Ammon's horn (tissue), 1 donor: ENCODE measurements around the gene CNDP1.
"Not testable (repeated sequence)": the region's sequence is repeated elsewhere in the genome, so short reads cannot be mapped to it uniquely, and the experiment has no call there.

Source experiments
- DNase-seq: peaks from one replicate; pipeline ENCODE4 v3.0.0-alpha.2; 2016; ENCODE audit warnings: low spot score

Gene CNDP1

DNA sequence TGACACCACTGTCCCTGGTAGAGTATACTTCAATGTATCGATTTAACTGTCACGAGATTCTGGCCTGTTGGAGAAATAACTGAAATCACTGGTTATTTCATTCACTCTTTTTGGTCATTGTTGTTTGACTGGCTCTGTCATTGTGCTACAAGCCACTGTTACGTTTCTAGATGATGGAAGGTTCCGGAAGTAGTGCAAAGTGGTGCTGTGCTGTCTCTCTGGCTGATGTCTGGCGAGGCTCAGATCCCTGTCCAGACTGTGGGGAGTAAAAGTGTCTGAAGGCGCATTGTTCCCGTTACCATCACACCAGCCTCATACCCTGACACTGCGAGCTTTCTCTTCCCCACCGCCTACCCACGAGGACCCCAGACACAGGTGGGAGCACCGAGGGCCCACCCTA is 11.7 kb downstream of the CNDP1 start:
- no peak for DNase-seq

DNA sequence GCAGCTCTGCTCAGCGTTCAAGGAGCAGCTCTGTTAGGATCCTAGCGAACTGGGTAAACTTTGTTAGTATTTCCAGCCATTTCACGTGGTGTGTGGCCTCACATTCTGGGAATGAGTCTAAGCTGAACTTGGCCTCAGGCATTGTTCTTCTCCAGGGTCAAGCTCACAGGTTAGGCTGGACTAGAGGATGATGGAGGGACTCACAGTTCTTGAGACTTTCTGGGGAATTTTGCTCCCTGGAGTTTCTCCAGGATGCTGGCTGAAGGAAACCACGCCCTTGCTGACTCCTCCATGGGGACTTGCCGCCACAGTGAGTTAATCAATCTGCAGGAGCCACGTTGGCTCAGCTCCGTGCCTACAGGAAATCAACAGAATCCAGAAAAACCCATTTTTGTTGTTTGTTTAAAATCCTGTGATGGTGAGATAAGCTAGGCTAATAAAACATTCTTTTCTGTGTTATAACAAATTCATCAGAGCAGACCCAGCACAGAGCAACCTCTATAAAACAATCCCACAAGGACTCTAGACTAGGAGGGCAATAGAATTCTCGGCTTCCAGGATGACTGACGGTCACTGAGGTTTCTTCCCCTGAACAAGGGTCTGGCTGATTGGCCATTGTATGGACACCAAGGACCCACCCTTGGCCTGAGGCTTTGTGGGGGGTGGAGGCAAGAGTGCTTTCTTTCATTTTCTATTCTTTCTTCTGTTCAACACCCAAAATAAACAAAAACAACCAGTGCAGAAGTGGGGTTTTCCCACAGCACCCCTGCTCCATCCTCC is 12.6 kb downstream of the CNDP1 start:
- no peak for DNase-seq

- DNase-seq, result no peak
These were observed 13.6 kb downstream of the CNDP1 start for GRCh38 chr18:74547860-74548259.

- DNase-seq, result no peak
These were observed 15.3 kb downstream of the CNDP1 start for GRCh38 chr18:74549591-74550104.

DNA sequence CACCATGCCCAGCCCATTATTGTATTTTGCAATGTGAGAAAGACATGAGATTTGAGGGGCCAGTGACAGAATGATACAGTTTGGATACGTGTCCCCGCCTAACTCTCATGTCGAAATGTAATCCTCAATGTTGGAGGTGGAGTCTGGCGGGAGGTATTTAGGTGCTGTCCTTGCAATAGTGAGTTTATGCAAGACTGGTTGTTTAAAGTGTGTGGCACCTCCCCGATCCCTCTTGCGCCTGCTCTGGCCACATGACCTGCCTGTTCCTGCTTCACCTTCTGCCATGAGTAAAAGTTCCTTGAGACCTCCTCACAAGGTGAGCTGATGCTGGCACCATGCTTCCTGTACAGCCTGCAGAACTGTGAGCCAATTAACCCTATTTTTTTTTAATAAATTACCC is 16.6 kb downstream of the CNDP1 start:
- no peak for DNase-seq

- no peak for DNase-seq
These were observed 17.2 kb downstream of the CNDP1 start for GRCh38 chr18:74551452-74551851.

DNA sequence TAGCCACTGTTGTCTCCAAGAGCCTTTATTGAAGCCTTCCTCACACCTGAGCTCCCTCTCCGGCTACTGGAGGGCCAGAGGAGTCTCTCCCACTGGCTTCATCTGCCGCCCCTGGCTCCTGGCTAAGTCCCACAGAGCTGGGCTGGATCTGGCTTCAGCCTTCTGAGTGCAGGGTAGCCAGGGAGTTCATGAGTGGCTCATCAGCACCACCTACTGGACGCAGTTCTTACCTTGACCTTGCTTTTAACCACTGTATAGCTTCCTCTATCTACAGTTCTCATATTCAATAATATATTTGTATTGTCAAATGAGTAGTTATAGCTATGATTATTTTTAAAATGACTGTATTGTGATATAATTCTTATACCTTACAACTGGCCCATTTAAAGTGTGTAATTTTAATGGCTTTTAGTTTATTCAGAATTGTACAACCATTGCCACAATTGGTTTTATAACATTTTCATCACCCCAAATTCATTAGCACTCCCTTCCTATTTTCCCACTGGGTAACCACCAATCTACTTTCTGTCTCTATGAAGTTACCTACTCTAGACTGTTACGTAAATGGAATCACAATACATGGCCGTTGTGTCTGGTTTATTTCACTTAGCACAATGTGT is 17.7 kb downstream of the CNDP1 start:
- DNase-seq, result peak; percentile 96

GRCh38 chr18:74556126-74556525 is 21.8 kb downstream of the CNDP1 start:
- no peak for DNase-seq

GRCh38 chr18:74558096-74558495 is 23.8 kb downstream of the CNDP1 start:
- DNase-seq, result no peak

DNA sequence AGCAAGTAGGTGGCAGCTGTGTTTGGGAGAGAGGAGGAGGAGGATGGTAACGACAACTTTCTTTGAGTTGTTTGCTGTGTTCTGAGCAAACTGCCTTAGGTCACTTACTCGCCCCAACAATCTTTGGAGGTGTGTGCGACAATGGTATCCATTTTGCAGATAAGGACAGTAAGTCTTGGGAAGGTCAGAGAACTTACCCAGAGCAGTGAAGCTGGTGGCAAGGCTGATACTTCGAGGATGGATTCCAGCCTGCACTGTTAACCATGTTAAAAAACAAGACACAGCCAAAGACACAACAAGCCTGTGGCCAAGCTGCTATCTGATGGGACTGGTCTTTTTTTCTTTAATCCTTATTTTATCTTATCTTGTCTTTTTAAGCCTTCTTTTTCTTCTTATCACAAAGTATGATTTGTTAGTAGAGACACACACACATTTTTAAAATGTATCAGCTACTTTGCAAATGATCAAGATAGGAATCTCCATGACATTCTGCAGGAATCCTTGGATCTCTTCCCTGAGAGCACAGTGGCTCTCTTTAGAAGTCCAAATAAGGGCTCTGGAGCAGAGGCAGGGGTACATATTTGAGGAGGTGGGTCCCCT is 27.9 kb downstream of the CNDP1 start:
- DNase-seq, result no peak

GRCh38 chr18:74562775-74563174 is 28.5 kb downstream of the CNDP1 start:
- no peak for DNase-seq

GRCh38 chr18:74563999-74564398 is 29.7 kb downstream of the CNDP1 start:
- DNase-seq, result no peak

GRCh38 chr18:74565164-74565563 is 30.9 kb downstream of the CNDP1 start:
- not testable (repeated sequence) for DNase-seq

GRCh38 chr18:74565993-74566392 is 31.7 kb downstream of the CNDP1 start:
- DNase-seq, result not testable (repeated sequence)

DNA sequence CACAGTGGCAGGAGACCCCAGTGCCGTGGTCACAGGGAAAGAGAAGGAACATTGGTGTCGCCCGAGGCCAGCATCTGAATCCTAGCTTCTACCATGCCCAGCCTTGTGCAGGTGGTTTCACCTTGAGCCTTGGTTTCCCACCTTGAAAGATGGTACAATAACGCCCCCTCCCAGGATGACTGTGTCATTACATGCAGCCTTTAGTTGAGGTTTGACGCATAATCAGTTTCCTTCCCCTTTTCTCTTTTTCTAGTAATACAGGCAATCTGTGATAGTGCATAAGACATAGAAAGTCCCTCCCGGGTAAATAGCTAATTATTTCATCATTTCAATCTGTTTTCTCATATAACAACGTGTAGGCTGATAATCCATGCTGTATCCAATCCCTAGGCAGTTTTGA is 33.5 kb downstream of the CNDP1 start:
- no peak for DNase-seq

DNA sequence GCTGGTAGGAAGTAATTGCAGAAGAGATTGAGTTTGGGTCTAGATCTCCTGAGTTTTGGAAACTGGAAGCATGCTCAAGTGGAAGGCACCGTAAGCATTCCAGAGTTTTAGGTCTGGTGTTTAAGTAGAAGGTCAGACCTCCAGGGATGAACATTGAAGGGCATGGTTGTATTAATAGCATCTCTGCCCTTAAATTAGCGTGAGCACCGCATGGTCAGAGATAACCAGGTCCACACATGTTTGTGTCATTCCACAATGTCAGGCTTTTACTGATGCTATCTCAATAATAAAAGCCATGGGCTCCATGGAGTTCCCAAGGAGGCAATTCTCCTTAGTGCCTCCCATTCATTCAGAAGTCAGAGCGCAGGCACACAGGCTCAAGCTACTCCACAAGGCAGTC is 35.1 kb downstream of the CNDP1 start:
- DNase-seq, result no peak

DNA sequence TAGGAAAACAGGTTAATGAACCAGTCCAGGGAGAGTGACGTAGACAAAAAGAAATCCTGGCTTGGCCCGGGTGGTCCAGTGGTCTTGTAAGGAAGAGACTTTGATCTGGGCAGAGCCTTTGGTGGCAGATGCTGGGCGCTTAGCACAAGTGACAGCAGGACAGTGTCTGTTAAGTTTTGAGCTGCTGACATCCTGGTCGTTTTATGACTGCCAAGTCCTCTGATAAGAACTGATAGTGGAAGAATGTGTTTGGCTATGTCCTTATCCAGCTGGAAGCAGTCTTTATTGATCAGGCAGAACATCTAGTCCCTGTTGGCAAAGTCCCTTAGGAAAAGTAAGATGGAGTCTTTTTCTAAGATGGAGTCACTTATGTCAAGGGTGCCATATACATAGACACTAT is 36.0 kb downstream of the CNDP1 start:
- no peak for DNase-seq

GRCh38 chr18:74571895-74572680 is 37.8 kb downstream of the CNDP1 start:
- DNase-seq, result no peak

- DNase-seq, result no peak
These were observed 38.8 kb downstream of the CNDP1 start for GRCh38 chr18:74573053-74573452.

- no peak for DNase-seq
These were observed 40.6 kb downstream of the CNDP1 start for GRCh38 chr18:74574916-74575315.

- DNase-seq, result no peak
These were observed 42.7 kb downstream of the CNDP1 start for GRCh38 chr18:74577019-74577418.

DNA sequence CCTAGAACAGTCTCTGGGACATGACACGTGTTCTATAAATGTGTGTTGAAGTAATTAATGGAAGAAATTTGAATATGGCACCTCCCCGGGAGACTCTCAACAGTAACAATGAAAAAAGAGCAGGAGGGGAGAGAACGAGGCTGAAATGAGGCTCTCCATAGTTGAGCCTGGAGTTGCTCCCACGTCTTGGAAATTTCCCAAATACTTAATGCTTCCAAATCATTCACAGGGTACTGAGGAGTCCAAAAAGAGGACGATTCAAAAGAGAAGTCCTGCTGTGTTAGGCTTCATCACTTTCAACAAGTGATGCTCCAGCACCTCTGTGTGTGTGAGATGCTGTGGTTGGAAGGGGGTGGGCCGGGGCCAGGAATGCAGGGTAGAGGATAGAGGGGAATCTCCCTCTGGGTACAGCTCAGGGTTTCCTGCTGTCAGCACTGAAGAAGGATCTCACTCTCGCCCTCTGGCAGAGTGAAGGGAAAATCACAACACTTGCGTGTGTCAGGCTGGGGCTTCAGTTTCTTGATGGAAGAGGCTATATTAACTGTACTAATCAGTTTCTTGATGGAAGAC is 45.3 kb downstream of the CNDP1 start:
- DNase-seq, result no peak
